AG09309 (cell line): ENCODE measurements around the gene APBA1.

Experiments used
- DNase-seq: peaks from one replicate; pipeline ENCODE4 v3.0.0-alpha.2; 2010; ENCODE audit warnings: low read depth
- H3K4me3 ChIP-seq: 2 replicates; pipeline ENCODE4 v1.5.1; 2011; ENCODE audit warnings: mild to moderate bottlenecking, low read depth, low read length, moderate library complexity; ENCODE audit not compliant: control insufficient read depth
- TF ChIP-seq, protein P1 (sequence below): IDR thresholded peaks from 2 replicates; pipeline ENCODE4 v1.5.1; 2011; ENCODE audit warnings: mild to moderate bottlenecking, low read depth, low read length, inconsistent platforms; ENCODE audit not compliant: insufficient read depth, control insufficient read depth; ENCODE audit errors: missing control alignments

Gene APBA1

DNA sequence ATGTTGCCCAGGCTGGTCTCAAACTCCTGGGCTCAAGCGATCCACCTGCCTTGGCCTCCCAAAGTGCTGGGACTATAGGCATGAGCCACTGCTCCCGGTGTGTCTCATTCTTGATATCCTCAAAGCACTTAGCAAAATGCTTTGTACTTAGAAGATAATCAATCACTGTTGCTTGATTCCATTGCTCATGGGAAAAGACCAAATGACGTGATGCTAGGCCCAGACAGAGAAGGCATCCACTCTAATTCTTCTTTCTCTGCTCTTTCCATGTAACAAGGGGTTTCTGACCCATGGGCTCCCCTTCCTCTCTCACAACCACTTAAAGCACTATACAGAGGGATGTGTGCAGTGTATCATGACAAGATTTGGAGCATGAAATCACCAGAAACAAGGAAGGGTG, 83.0 kb downstream of the APBA1 start:
- TF ChIP-seq, protein P1, sequence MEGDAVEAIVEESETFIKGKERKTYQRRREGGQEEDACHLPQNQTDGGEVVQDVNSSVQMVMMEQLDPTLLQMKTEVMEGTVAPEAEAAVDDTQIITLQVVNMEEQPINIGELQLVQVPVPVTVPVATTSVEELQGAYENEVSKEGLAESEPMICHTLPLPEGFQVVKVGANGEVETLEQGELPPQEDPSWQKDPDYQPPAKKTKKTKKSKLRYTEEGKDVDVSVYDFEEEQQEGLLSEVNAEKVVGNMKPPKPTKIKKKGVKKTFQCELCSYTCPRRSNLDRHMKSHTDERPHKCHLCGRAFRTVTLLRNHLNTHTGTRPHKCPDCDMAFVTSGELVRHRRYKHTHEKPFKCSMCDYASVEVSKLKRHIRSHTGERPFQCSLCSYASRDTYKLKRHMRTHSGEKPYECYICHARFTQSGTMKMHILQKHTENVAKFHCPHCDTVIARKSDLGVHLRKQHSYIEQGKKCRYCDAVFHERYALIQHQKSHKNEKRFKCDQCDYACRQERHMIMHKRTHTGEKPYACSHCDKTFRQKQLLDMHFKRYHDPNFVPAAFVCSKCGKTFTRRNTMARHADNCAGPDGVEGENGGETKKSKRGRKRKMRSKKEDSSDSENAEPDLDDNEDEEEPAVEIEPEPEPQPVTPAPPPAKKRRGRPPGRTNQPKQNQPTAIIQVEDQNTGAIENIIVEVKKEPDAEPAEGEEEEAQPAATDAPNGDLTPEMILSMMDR, result no peak
- no peak for DNase-seq

DNA sequence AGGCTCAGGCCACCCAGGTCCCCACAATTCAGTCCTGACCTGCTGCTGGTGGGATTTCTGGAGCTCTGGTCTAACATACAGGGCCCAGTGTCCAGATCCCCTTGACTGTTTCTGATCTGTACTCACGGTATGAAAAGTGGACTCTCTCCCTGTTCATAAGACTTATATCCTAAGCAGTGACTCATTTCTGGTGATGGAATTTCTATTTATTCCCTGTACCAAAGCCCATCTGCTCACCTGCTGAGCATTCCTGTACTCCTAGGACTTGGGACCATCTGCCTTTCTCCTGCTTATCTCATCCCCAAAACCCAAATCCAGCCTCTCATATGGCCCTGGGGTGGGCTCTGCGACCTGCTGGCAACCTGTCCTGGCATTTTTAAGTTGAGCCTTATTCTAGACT, 86.6 kb downstream of the APBA1 start:
- H3K4me3 ChIP-seq, result no peak overlapping the region
- no peak for DNase-seq
- TF ChIP-seq, protein P1, result no peak

More for the DNA sequence above, 83.0 kb downstream of the APBA1 start:
- H3K4me3 ChIP-seq, result no peak overlapping the region

DNA sequence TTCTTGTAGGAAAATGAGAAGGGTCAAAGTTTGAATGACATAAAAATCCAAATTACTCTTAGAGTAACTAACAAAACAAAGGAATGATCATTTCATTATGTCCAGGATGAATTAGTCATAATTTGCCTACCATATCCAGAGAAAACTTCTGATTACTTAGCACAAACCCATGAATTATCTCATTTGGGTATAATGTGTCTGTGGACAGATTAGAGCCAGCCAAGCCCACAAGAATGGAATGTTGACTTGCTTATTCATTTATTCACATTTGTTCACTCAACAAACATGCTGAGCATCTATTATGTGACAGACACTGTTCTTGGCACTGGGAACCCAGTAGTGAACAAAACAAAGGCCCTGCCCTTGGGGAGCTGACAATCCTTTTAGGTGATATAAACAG, 87.4 kb downstream of the APBA1 start:
- DNase-seq, result peak; percentile 16
- H3K4me3 ChIP-seq, result no peak overlapping the region
- TF ChIP-seq, protein P1, result no peak

DNA sequence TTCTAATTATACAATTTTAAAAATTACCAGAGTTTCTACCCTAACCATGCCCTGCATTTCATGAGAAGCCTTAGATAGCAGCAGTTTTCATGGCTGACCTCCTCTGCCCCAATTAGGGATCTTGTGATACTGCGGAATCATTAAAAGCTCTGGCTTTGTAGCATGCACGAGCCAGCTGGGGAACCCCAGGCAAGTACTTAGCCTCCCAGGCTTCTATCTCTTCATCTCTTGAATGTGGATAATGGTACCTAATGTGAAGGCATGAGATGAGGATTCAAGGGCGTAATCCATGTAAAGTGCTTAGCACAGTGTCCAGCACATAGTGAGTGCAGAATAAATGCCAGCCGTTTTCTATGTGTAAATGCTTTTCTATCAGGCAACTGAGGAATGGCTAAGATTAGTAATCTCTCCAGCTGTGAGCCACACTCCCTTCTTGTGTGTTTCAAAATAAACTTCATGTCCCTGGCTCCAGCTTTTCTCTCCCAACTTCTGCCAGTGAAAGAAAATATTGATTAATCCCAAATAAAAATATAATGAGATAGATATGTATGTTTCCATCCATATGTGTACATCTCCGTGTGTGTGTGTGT, 88.4 kb downstream of the APBA1 start:
- TF ChIP-seq, protein P1, result no peak
- H3K4me3 ChIP-seq, result no peak overlapping the region
- no peak for DNase-seq

DNA sequence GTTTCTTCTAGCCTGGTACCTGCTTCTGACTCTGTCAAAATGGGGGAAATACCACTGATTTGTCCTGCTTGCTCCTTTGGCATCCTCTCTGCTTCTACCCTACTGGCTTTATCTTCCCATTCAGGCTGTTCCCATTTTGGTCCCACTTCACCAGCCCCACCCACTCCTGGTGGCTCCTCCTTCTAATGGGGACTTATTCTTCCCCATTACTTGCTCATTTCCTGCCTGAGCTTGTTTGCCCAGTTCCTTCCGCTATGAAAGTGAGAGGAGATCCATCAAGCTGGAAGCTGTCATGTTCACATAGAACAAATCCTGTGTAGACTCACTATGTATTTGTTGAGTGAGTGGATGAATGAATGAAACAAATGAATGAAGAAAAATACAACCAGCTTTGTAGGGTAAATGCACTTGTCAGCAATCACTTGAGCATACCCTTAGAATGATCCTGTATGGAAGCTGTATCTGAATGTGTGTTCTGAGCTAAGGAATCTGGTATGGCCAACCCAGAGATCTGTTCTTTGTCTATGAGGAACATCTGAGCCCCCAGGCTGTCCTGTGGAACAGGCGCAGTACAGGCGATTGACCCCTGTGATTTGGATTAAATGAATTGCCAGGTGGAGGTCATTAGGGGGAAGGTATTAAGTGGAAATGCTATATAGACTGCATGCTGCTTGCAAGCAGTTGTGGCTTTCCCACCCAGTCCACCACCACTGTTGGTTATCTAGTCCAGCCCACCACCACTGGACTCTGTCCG, 89.5 kb downstream of the APBA1 start:
- H3K4me3 ChIP-seq, result no peak overlapping the region
- TF ChIP-seq, protein P1, result no peak
- no peak for DNase-seq

DNA sequence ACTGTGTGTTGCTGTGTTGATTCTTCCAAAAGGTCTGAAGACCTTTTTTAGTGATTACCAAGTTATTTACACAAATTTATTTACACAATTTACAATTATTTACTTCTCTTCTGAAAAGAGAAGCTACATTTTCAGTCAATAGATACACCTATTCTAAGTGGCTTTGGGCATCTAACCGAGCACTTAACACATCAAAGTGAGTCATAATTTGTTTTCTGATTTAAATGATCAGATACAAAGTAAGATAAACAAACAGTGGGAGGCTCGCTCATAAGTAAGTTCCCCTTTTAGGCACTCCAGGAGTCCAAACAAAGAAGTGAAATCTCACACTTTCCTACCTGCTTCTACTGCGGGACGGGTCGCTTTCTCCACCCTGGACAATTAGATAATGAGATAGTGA, 90.2 kb downstream of the APBA1 start:
- TF ChIP-seq, protein P1, result no peak
- no peak for DNase-seq
- no peak overlapping the region for H3K4me3 ChIP-seq
